AG10803 (cell line): ENCODE measurements around the gene ORC3.
A peak's percentile ranks its signal among the peaks of the same experiment; 100 is the strongest.
"Not testable (repeated sequence)": the region's sequence is repeated elsewhere in the genome, so short reads cannot be mapped to it uniquely, and the experiment has no call there.

ENCODE experiments used
- DNase-seq: peaks from one replicate; pipeline ENCODE4 v3.0.0; 2010; ENCODE audit warnings: low read depth
- H3K4me3 ChIP-seq: 2 replicates; pipeline ENCODE4 v1.5.1; 2011; ENCODE audit warnings: mild to moderate bottlenecking, low read length, control low read depth
- CTCF ChIP-seq: conservative IDR thresholded peaks from 2 replicates; pipeline ENCODE4 v1.5.1; 2011; ENCODE audit warnings: mild to moderate bottlenecking, low read length, control low read depth, inconsistent platforms

The ORC3 gene

GRCh38 chr6:87710090-87710489, 120.2 kb downstream of the ORC3 start:
- DNase-seq: no peak
- no peak for TF ChIP-seq CTCF
- no peak overlapping the region for H3K4me3 ChIP-seq

- DNase-seq, H3K4me3 ChIP-seq: not testable (repeated sequence)
Observed at GRCh38 chr6:87712713-87713112, 122.8 kb downstream of the ORC3 start.

- peak; percentile 58 for DNase-seq
- no peak for TF ChIP-seq CTCF
- H3K4me3 ChIP-seq: no peak overlapping the region
Observed at GRCh38 chr6:87714093-87714842, 124.3 kb downstream of the ORC3 start.
